WI38 (cell line): Measurements from ENCODE around the gene CELSR1.
"Not testable (repeated sequence)": the region's sequence is repeated elsewhere in the genome, so short reads cannot be mapped to it uniquely, and the experiment has no call there.

Experiments
- H3K4me3 ChIP-seq: 2 replicates; pipeline ENCODE4 v1.5.1; 2011; ENCODE audit warnings: low read depth, mild to moderate bottlenecking, control low read depth, low read length
- CTCF ChIP-seq: IDR thresholded peaks from 2 replicates; pipeline ENCODE4 v1.5.1; 2012; ENCODE audit warnings: low read depth, mild to moderate bottlenecking, control low read depth, low read length

The CELSR1 gene

GRCh38 chr22:46507451-46508425 is 29.7 kb downstream of the CELSR1 start:
- no peak overlapping the region for H3K4me3 ChIP-seq
- TF ChIP-seq CTCF: no peak

GRCh38 chr22:46504584-46504983 is 32.8 kb downstream of the CELSR1 start:
- H3K4me3 ChIP-seq: no peak overlapping the region
- no peak for TF ChIP-seq CTCF

GRCh38 chr22:46502440-46503175 is 34.8 kb downstream of the CELSR1 start:
- no peak overlapping the region for H3K4me3 ChIP-seq
- no peak for TF ChIP-seq CTCF

GRCh38 chr22:46501701-46502100 is 35.7 kb downstream of the CELSR1 start:
- H3K4me3 ChIP-seq: no peak overlapping the region
- no peak for TF ChIP-seq CTCF

- H3K4me3 ChIP-seq: not testable (repeated sequence)
Observed at GRCh38 chr22:46501265-46501664, 36.2 kb downstream of the CELSR1 start.

- no peak for TF ChIP-seq CTCF
- no peak overlapping the region for H3K4me3 ChIP-seq
Observed at GRCh38 chr22:46500201-46500600, 37.2 kb downstream of the CELSR1 start.

GRCh38 chr22:46499805-46500189 is 37.6 kb downstream of the CELSR1 start:
- TF ChIP-seq CTCF: no peak
- no peak overlapping the region for H3K4me3 ChIP-seq
